CD14-positive monocyte (primary cell): ENCODE data around the gene KSR2. TPM values are rescaled to one million over a fixed set of nuclear protein-coding genes. Genes with fewer than 3 reads are reported as not detected.

Experiments used
- DNase-seq, 3 donors: peaks; one replicate each; pipeline ENCODE4 v3.0.0-alpha.2; 2011 to 2022
- H2AFZ ChIP-seq: 2 replicates; pipeline ENCODE4 v1.6.0; 2012; ENCODE audit warnings: mild to moderate bottlenecking, low read depth, low read length, inconsistent platforms; ENCODE audit not compliant: insufficient read depth, poor library complexity, severe bottlenecking
- H3K27ac ChIP-seq, 2 donors: 1 replicate in 1 of 2; 2 replicates in 1 of 2; pipeline ENCODE4 v1.5.1; 2012 to 2013; ENCODE audit warnings: low read length in 2 of 2, control low read depth in 1 of 2, inconsistent platforms in 1 of 2, low read depth in 1 of 2, mild to moderate bottlenecking in 1 of 2
- H3K27me3 ChIP-seq, 2 donors: one replicate each; pipeline versions ENCODE4 v1.6.0 to v1.6.1; 2011 to 2013; ENCODE audit warnings: low read length in 2 of 2; ENCODE audit not compliant: control insufficient read depth in 2 of 2, insufficient read depth in 2 of 2
- H3K36me3 ChIP-seq, 2 donors: replicated peaks in 1 of 2; 1 replicate in 1 of 2; 2 replicates in 1 of 2; pipeline versions ENCODE4 v1.5.1 to v1.6.1; 2012 to 2013; ENCODE audit warnings: low read length in 2 of 2, control low read depth in 1 of 2, inconsistent platforms in 1 of 2, mild to moderate bottlenecking in 1 of 2; ENCODE audit not compliant: insufficient read depth in 2 of 2, control insufficient read depth in 1 of 2
- H3K4me1 ChIP-seq, 2 donors: 1 replicate in 1 of 2; 2 replicates in 1 of 2; pipeline versions ENCODE4 v1.5.1 to v1.6.1; 2012 to 2013; ENCODE audit warnings: low read length in 2 of 2, control low read depth in 1 of 2, inconsistent platforms in 1 of 2, mild to moderate bottlenecking in 1 of 2, moderate library complexity in 1 of 2; ENCODE audit not compliant: insufficient read depth in 2 of 2, control insufficient read depth in 1 of 2
- H3K4me2 ChIP-seq: replicated peaks from 2 replicates; pipeline ENCODE3; 2012; ENCODE audit warnings: low read length, moderate library complexity, mild to moderate bottlenecking; ENCODE audit not compliant: poor library complexity, severe bottlenecking; ENCODE audit errors: extremely low read depth
- H3K4me3 ChIP-seq, 3 experiments: fragments of 200-600 bp in 1 of 3; sonication (generic) in 1 of 3; replicated peaks in 1 of 3; 1 replicate in 2 of 3; 2 replicates in 1 of 3; pipeline ENCODE4 v1.5.1; 2011 to 2013; ENCODE audit warnings: low read length in 3 of 3, mild to moderate bottlenecking in 3 of 3, control low read depth in 2 of 3, low read depth in 2 of 3, inconsistent platforms in 1 of 3, moderate library complexity in 1 of 3
- H3K79me2 ChIP-seq: 2 replicates; pipeline ENCODE4 v1.6.0; 2012; ENCODE audit warnings: mild to moderate bottlenecking, control low read depth, inconsistent platforms, low read length, moderate library complexity; ENCODE audit not compliant: insufficient read depth
- H3K9ac ChIP-seq: 2 replicates; pipeline ENCODE4 v1.6.0; 2017; ENCODE audit warnings: low read length, mild to moderate bottlenecking; ENCODE audit not compliant: insufficient read depth, poor library complexity, severe bottlenecking
- H3K9me3 ChIP-seq, 2 donors: replicated peaks in 1 of 2; 1 replicate in 1 of 2; 2 replicates in 1 of 2; pipeline versions ENCODE4 v1.5.1 to v1.6.1; 2012 to 2013; ENCODE audit warnings: low read length in 2 of 2, control low read depth in 1 of 2; ENCODE audit not compliant: control insufficient read depth in 1 of 2, insufficient read depth in 1 of 2
- H4K20me1 ChIP-seq: 2 replicates; pipeline ENCODE4 v1.6.0; 2012; ENCODE audit warnings: mild to moderate bottlenecking, low read length, control low read depth, moderate library complexity; ENCODE audit not compliant: insufficient read depth
- H3K27ac Mint-ChIP-seq, 7 donors: one replicate each; pipeline ENCODE4 v1.8.0; 2020; ENCODE audit warnings: mild to moderate bottlenecking in 7 of 7, mixed read lengths in 7 of 7, moderate library complexity in 6 of 7, inconsistent platforms in 2 of 7
- H3K27me3 Mint-ChIP-seq, 3 donors: one replicate each; pipeline ENCODE4 v1.8.0; 2021 to 2022; ENCODE audit warnings: low read depth in 3 of 3, mild to moderate bottlenecking in 3 of 3, mixed read lengths in 3 of 3, moderate library complexity in 3 of 3, inconsistent platforms in 1 of 3
- H3K36me3 Mint-ChIP-seq, 2 donors: one replicate each; pipeline ENCODE4 v1.8.0; 2020; ENCODE audit warnings: mixed read lengths in 2 of 2, inconsistent platforms in 1 of 2, mild to moderate bottlenecking in 1 of 2
- H3K4me1 Mint-ChIP-seq: one replicate; pipeline ENCODE4 v1.8.0; 2020; ENCODE audit warnings: mild to moderate bottlenecking, mixed read lengths
- H3K4me3 Mint-ChIP-seq, 2 donors: one replicate each; pipeline ENCODE4 v1.8.0; 2020; ENCODE audit warnings: mild to moderate bottlenecking in 2 of 2, mixed read lengths in 2 of 2, moderate library complexity in 1 of 2
- H3K9me3 Mint-ChIP-seq, 7 donors: one replicate each; pipeline ENCODE4 v1.8.0; 2020 to 2022; ENCODE audit warnings: mixed read lengths in 7 of 7, mild to moderate bottlenecking in 6 of 7, moderate library complexity in 6 of 7, inconsistent platforms in 2 of 7
- CTCF ChIP-seq: fragments of 200-600 bp; IDR thresholded peaks from one replicate; pipeline ENCODE4 v1.8.0; 2022; ENCODE audit warnings: antibody characterized with exemption, mild to moderate bottlenecking
- WGBS: methylation state at CpG from one replicate; pipeline ENCODE4 v1.1.5; 2013; ENCODE audit warnings: missing lambda C conversion rate; ENCODE audit not compliant: insufficient coverage; 5-methylcytosine and 5-hydroxymethylcytosine counted together
- intact Hi-C, 2 donors: fragments of 100-400 bp; cut with micrococcal nuclease; formaldehyde crosslinking; loops; one replicate each; pipeline versions ENCODE4 v1.15.0 to v1.15.1; 2023
- polyA plus RNA-seq, 3 donors: library from polyadenylated mRNA; depleted of rRNA in 1 of 3; unstranded in 2 of 3; stranded (reverse) in 1 of 3; fragments of 300-500 nt in 2 of 3; fragments of >200 nt in 1 of 3; fragmentation: Illumina TruSeq in 2 of 3; gene quantifications; 1 replicate in 2 of 3; 2 replicates in 1 of 3; pipeline ENCODE4 v1.2.3, GENCODE V29; 2012 to 2021

The KSR2 gene
- polyA plus RNA-seq, 3 donors, result not detected

- Histone ChIP-seq H3K79me2 (no peaks in the 10 kb centered on the region), H3K27me3 (peaks cover 0 to 3% of the 10 kb centered on the region in 2 donors), H3K4me3 (no peak overlapping the region), H2AFZ (no peak overlapping the region), H3K4me1 (no peaks in the 10 kb centered on the region), H3K27ac (no peak overlapping the region), H3K9me3 (no peaks in the 10 kb centered on the region), H3K9ac (no peak overlapping the region), H3K4me2 (no peak overlapping the region), H3K36me3 (no peaks in the 10 kb centered on the region), H4K20me1 (no peaks in the 10 kb centered on the region)
- no peaks in the 10 kb centered on the region for H3K4me1 Mint-ChIP-seq
- 57% methylated on average over 1 of the region's 2 CpGs for WGBS
- TF ChIP-seq CTCF, result no peak
- no peak overlapping the region for H3K27ac Mint-ChIP-seq
- H3K4me3 Mint-ChIP-seq, result no peak overlapping the region
- intact Hi-C loops, result no loop called here
- no peaks in the 10 kb centered on the region for H3K36me3 Mint-ChIP-seq
- no peak for DNase-seq
- H3K27me3 Mint-ChIP-seq, result peaks cover 2 to 19% (median 3%) of the 10 kb centered on the region in 3 donors
- H3K9me3 Mint-ChIP-seq, result peaks cover 0 to 4% (median 0%) of the 10 kb centered on the region in 7 donors
These were observed 377.8 kb downstream of the KSR2 start for GRCh38 chr12:117590999-117591398.

GRCh38 chr12:117590386-117590785, 378.4 kb downstream of the KSR2 start:
- no peak overlapping the region for H3K4me3 Mint-ChIP-seq
- no peaks in the 10 kb centered on the region for H3K36me3 ChIP-seq
- WGBS, result no CpG with 5 or more reads among the region's 3 CpGs
- H3K79me2 ChIP-seq, result no peaks in the 10 kb centered on the region
- no peak overlapping the region for H3K4me3 ChIP-seq
- no peak overlapping the region for H2AFZ ChIP-seq
- no peak overlapping the region for H3K27ac ChIP-seq
- no peaks in the 10 kb centered on the region for H3K4me1 ChIP-seq
- no peak overlapping the region for H3K27ac Mint-ChIP-seq
- H3K4me2 ChIP-seq, result no peak overlapping the region
- intact Hi-C loops, result no loop called here
- TF ChIP-seq CTCF, result no peak
- H3K9me3 Mint-ChIP-seq, result peaks cover 0 to 4% (median 0%) of the 10 kb centered on the region in 7 donors
- H3K4me1 Mint-ChIP-seq, result no peaks in the 10 kb centered on the region
- H3K36me3 Mint-ChIP-seq, result no peaks in the 10 kb centered on the region
- H3K9me3 ChIP-seq, result no peaks in the 10 kb centered on the region
- H3K9ac ChIP-seq, result no peak overlapping the region
- H3K27me3 ChIP-seq, result peaks cover 3 to 5% of the 10 kb centered on the region in 2 donors
- no peak for DNase-seq
- H3K27me3 Mint-ChIP-seq, result peaks cover 2 to 20% (median 5%) of the 10 kb centered on the region in 3 donors
- H4K20me1 ChIP-seq, result no peaks in the 10 kb centered on the region
